HEK293T (cell line): ENCODE measurements around the gene HOXA6.

ENCODE experiments used
- CTCF ChIA-PET: fragments of 350-600 bp; formaldehyde crosslinking; extraction: SDS; loops from one replicate; lab custom pipeline; 2021; ENCODE audit warnings: antibody characterized with exemption, inconsistent platforms; lab: Yijun Ruan, JAX
- POLR2A ChIA-PET: fragments of 350-600 bp; formaldehyde crosslinking; extraction: SDS; loops from one replicate; lab custom pipeline; 2020; ENCODE audit warnings: antibody characterized with exemption, inconsistent platforms; lab: Yijun Ruan, JAX
- DNase-seq: peaks from one replicate; pipeline ENCODE4 v3.0.0; 2012; ENCODE audit warnings: mixed read lengths; ENCODE audit errors: extremely low spot score
- ARNT ChIP-seq: fragments of 450-650 bp; IDR thresholded peaks from 2 replicates; pipeline ENCODE4 v1.6.1; 2017; ENCODE audit warnings: mild to moderate bottlenecking
- BHLHE40 ChIP-seq: fragments of 450-650 bp; IDR thresholded peaks from 2 replicates; pipeline ENCODE4 v1.6.1; 2016; ENCODE audit warnings: mild to moderate bottlenecking, moderate library complexity, borderline replicate concordance
- CTBP1 ChIP-seq: fragments of 450-650 bp; IDR thresholded peaks from 2 replicates; pipeline ENCODE4 v1.6.1; 2016; ENCODE audit warnings: borderline replicate concordance
- ELF4 ChIP-seq: fragments of 450-650 bp; IDR thresholded peaks from 2 replicates; pipeline ENCODE4 v1.6.1; 2017; ENCODE audit warnings: antibody characterized with exemption
- FOXA1 ChIP-seq: fragments of 450-650 bp; IDR thresholded peaks from 2 replicates; pipeline ENCODE4 v1.6.1; 2016; ENCODE audit warnings: mild to moderate bottlenecking
- FOXK2 ChIP-seq: fragments of 450-650 bp; IDR thresholded peaks from 2 replicates; pipeline ENCODE4 v1.6.1; 2016; ENCODE audit warnings: mild to moderate bottlenecking
- FOXM1 ChIP-seq: fragments of 450-650 bp; IDR thresholded peaks from 2 replicates; pipeline ENCODE4 v1.6.1; 2017; ENCODE audit warnings: mild to moderate bottlenecking, borderline replicate concordance
- HDGF ChIP-seq: fragments of 450-650 bp; IDR thresholded peaks from 2 replicates; pipeline ENCODE4 v1.6.1; 2017; ENCODE audit warnings: antibody characterized with exemption, borderline replicate concordance
- L3MBTL2 ChIP-seq: fragments of 450-650 bp; conservative IDR thresholded peaks from 2 replicates; pipeline ENCODE4 v1.6.1; 2016; ENCODE audit warnings: mild to moderate bottlenecking
- LEF1 ChIP-seq: fragments of 450-650 bp; IDR thresholded peaks from 2 replicates; pipeline ENCODE4 v1.6.1; 2017; ENCODE audit warnings: mild to moderate bottlenecking, borderline replicate concordance
- NFRKB ChIP-seq: fragments of 450-650 bp; IDR thresholded peaks from 2 replicates; pipeline ENCODE4 v1.6.1; 2016; ENCODE audit warnings: mild to moderate bottlenecking, moderate library complexity
- SP1 ChIP-seq: fragments of 450-650 bp; IDR thresholded peaks from 2 replicates; pipeline ENCODE4 v1.6.1; 2017
- SUZ12 ChIP-seq: fragments of 450-650 bp; IDR thresholded peaks from 2 replicates; pipeline ENCODE4 v1.6.1; 2016; ENCODE audit warnings: mild to moderate bottlenecking
- TARDBP ChIP-seq: fragments of 450-650 bp; IDR thresholded peaks from 2 replicates; pipeline ENCODE4 v1.6.1; 2016
- ZNF384 ChIP-seq: fragments of 450-650 bp; IDR thresholded peaks from 2 replicates; pipeline ENCODE4 v1.6.1; 2016
- TF ChIP-seq, protein P1 (sequence below): fragments of 450-650 bp; IDR thresholded peaks from 2 replicates; pipeline ENCODE4 v1.6.1; 2016

Gene HOXA6

DNA sequence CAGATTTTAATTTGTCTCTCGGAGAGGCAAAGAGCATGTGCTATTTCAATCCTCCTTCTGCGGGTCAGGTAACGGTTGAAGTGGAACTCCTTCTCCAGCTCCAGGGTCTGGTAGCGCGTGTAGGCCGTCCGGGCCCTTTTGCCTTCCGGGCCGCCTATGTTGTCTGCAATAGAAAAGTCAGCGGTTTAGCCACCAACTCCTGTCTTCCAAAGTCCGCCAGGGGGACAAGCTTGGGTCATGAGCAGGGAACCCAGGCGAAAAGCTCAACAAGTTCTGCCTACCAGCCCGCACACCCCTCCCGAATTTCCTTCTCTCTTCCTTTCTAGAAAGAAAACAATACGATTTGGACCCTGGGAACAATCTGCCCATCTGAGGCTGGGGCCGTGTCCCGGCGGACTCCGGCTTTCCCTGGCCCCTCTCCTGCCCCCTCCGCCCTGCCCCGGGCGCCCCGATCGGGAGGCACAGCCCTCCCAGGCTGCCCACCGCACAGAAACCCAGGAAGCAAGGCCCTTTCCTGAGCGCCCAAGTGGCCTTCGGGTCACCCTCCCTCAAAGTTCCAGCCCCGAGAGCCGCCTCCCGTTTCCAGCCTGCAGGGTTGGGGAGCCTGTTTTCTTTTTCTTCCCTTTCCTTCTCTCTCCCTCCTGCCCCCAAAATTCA is 5.5 kb downstream of the HOXA6 start:
- TF ChIP-seq FOXA1 (no peak), TARDBP (no peak), SP1 (no peak)
- ChIA-PET POLR2A (interaction anchor here (0.9 to 3.5 kb wide), 17 partner anchors 9 to 455 kb away, joined by 3 to 15 read pairs (median 5); partner anchors contain the start of genes HOXA1, HOXA4, HOXA7 and SKAP2), CTCF (interaction anchor here (0.8 to 2.4 kb wide), 7 partner anchors 8 to 770 kb away, joined by 3 to 13 read pairs (median 4); no protein-coding TSS in a partner anchor)
- no peak for DNase-seq

DNA sequence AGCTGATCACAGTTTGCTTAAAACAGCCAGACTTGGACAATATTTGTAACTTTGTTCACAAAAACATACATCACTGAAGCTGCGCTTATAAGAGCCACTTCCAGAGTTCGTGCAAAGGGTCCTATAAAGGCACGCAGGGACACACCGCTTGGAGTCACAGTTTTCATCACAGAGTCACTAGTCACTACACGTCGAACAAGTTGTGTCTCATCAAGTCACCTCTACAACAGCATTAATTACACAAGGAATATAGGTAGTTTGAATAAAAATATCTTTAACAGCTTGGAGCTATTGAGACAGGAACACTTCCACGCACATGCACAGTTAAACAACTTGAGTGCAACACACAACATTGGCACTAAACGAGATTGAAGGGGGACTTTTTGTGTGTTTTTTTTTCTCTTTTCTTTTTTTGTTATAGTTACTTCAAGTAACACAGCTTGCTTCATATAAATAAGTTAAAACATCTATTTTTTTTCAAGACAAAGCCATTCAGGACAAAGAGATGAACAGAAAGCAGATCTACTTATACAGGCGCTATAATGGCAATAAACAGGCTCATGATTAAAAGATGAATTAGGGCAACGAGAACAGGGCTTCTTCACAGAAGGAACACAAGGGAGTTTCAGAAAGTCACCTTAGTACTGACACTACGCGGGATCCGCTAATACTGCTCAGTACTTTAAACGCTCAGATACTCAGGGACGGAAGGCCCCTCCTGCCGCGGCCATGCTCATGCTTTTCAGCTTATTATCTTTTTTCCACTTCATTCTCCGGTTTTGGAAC is 6.2 kb downstream of the HOXA6 start:
- no peak for DNase-seq
- TF ChIP-seq LEF1: no peak
- TF ChIP-seq TARDBP: no peak
- TF ChIP-seq BHLHE40: no peak
- TF ChIP-seq SUZ12: no peak
- TF ChIP-seq NFRKB: no peak
- no peak for TF ChIP-seq L3MBTL2
- TF ChIP-seq FOXA1: no peak
- TF ChIP-seq ZNF384: no peak
- TF ChIP-seq FOXM1: no peak
- TF ChIP-seq CTBP1: no peak
- TF ChIP-seq FOXK2: no peak
- no peak for TF ChIP-seq SP1
- no peak for TF ChIP-seq HDGF
- no peak for TF ChIP-seq ELF4
- TF ChIP-seq ARNT: no peak
- TF ChIP-seq, protein P1, sequence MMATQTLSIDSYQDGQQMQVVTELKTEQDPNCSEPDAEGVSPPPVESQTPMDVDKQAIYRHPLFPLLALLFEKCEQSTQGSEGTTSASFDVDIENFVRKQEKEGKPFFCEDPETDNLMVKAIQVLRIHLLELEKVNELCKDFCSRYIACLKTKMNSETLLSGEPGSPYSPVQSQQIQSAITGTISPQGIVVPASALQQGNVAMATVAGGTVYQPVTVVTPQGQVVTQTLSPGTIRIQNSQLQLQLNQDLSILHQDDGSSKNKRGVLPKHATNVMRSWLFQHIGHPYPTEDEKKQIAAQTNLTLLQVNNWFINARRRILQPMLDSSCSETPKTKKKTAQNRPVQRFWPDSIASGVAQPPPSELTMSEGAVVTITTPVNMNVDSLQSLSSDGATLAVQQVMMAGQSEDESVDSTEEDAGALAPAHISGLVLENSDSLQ: no peak
- CTCF ChIA-PET: interaction anchor here (0.8 to 2.4 kb wide), 7 partner anchors 8 to 770 kb away, joined by 3 to 13 read pairs (median 4); no protein-coding TSS in a partner anchor
- POLR2A ChIA-PET: interaction anchor here (0.9 to 3.5 kb wide), 16 partner anchors 7 to 454 kb away, joined by 3 to 15 read pairs (median 5); partner anchors contain the start of genes HOXA11, HOXA3, HOXA4 and HOXA7

DNA sequence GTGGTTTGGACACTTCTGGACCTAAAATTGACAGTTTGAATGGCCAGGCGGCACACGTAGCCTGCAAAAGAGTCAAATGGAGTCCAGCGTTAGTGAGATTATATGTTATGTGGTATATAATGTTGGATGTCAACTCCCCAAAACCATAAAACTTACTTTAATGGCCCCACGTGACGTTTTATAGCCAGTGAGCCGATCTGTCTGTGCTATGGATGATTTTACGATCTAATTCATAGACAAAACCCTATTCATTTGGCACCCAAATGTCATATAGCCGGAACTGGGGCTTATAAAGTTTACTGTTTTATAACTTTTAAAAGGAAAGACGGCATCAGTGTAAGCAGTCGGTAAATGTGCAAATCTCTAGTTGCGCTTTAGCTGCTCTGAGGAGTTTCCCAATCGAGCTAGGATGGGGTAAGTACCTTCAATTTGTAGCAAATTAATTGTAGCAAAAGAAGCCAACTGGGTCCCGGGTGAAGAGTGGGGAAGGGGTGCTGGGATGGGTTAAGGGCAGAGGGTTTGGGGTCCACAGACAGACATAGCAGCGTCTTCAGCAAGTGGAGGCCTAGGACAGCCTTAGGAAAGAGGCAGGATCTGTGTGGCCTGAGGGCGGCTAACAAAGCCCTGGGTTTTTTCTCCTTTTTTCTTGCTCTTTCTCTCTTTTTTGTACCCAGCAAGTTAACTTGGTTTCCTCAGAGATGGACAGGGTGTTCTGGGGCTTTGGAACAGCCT is 7.3 kb downstream of the HOXA6 start:
- TF ChIP-seq NFRKB (no peak), FOXA1 (no peak), FOXK2 (no peak), LEF1 (no peak), FOXM1 (peak; percentile 38; the same call in 1 of the 2 replicates), BHLHE40 (peak; percentile 48; the same call in 1 of the 2 replicates), CTBP1 (peak; percentile 93), HDGF (no peak), L3MBTL2 (peak; percentile 41), ARNT (peak; percentile 67; the same call in 1 of the 2 replicates), ZNF384 (no peak), SP1 (no peak), SUZ12 (no peak), TARDBP (no peak), ELF4 (peak; percentile 43)
- TF ChIP-seq, protein P1: peak; percentile 94
- ChIA-PET CTCF (interaction anchor here (0.5 to 2.4 kb wide), 4 partner anchors 39 to 458 kb away, joined by 3 to 13 read pairs (median 4); no protein-coding TSS in a partner anchor), POLR2A (interaction anchor here (0.7 to 3.5 kb wide), 17 partner anchors 8 to 283 kb away, joined by 3 to 15 read pairs (median 4); partner anchors contain the start of genes HOXA1, HOXA11, HOXA3 and HOXA4)
- no peak for DNase-seq

DNA sequence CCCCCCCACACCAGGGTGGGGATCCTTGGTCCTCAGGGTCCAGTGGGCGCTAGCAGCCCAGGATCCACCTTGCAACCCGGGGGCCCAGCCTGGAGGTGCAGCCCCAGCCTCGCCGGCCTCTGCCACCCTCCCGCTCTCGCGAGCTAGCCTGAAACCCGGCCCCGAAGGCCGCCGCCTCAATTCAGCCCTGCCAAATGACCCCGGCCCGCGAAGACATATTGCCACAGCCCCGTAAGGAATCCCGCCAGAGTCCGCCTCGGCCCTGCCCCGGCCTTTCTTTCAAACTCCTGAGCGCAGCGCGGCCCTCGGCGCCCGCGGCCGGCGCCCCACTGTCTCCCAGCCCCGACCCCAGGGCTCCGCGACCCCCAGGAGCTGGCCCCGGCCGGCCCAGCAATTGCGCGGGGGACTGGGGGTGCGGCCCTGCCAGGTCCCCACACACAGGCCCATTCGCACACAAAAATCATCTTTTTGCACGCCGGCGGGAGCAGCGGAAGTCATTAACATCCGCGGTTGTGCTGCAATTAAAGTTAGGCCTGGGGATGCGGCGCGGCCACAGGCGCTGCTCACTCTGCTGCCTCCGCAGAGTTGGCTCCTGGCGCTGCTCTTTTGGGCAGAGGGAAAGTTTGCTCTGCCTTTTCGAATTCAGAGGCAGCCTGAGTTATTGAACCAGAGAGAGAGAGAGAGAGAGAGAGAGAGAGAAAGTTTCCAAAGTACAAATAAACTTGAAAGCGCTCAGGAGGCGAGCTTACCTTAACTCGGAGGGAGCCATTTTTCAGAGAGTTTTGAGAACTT is 8.0 kb downstream of the HOXA6 start:
- ChIA-PET CTCF (interaction anchor here (0.5 to 2.4 kb wide), 4 partner anchors 40 to 457 kb away, joined by 3 to 13 read pairs (median 4); no protein-coding TSS in a partner anchor), POLR2A (interaction anchor here (0.8 to 3.5 kb wide), 11 partner anchors 9 to 280 kb away, joined by 3 to 15 read pairs (median 4); partner anchors contain the start of genes HOXA11, HOXA3 and HOXA7)
- TF ChIP-seq ZNF384 (no peak), ELF4 (no peak), FOXK2 (no peak), CTBP1 (no peak), TARDBP (no peak), LEF1 (no peak), SUZ12 (no peak), BHLHE40 (no peak), NFRKB (no peak), FOXM1 (no peak), SP1 (no peak), HDGF (no peak), ARNT (no peak), L3MBTL2 (no peak; the same call in 1 of the 2 replicates), FOXA1 (no peak)
- TF ChIP-seq, protein P1: no peak
- DNase-seq: no peak
